ENCODE data around the gene TAPBP.
"Not testable (repeated sequence)": the region's sequence is repeated elsewhere in the genome, so short reads cannot be mapped to it uniquely, and the experiment has no call there.

GRCh38 chr6:33343606-33343952, 29.7 kb upstream of the TAPBP start:
- not testable (repeated sequence) for TF ChIP-seq CTCF, POLR2A (IDR thresholded peaks at IDR 0.05)

Data from testis (tissue), 2 donors.